Thyroid gland (tissue), 4 donors: Measurements from ENCODE around the gene SCART1. TPM values are rescaled to one million over a fixed set of nuclear protein-coding genes. Genes with fewer than 3 reads are reported as not detected.

Experiments
- DNase-seq, 2 donors: peaks; one replicate each; pipeline ENCODE4 v3.0.0-alpha.2; 2019
- H3K27ac ChIP-seq, 3 donors: fragments of 200-600 bp; sonication (generic); 1 replicate in 2 of 3; 2 replicates in 1 of 3; pipeline ENCODE4 v1.5.1; 2016 to 2019; ENCODE audit warnings: mild to moderate bottlenecking in 1 of 3, moderate library complexity in 1 of 3
- H3K27me3 ChIP-seq: fragments of 200-600 bp; sonication (generic); one replicate; pipeline ENCODE4 v1.5.1; 2019
- H3K36me3 ChIP-seq, 2 donors: fragments of 200-600 bp; sonication (generic); one replicate each; pipeline ENCODE4 v1.5.1; 2016 to 2019
- H3K4me1 ChIP-seq, 2 donors: fragments of 200-600 bp; sonication (generic); one replicate each; pipeline ENCODE4 v1.5.1; 2017 to 2019
- H3K4me3 ChIP-seq, 3 donors: fragments of 200-600 bp; sonication (generic); replicated peaks in 1 of 3; 1 replicate in 2 of 3; 2 replicates in 1 of 3; pipeline ENCODE4 v1.5.1; 2016; ENCODE audit warnings: mild to moderate bottlenecking in 1 of 3
- H3K9me3 ChIP-seq: fragments of 200-600 bp; sonication (generic); one replicate; pipeline ENCODE4 v1.5.1; 2017
- CTCF ChIP-seq, 6 experiments: fragments of 200-600 bp in 3 of 6; fragments of 450-650 bp in 3 of 6; sonication (generic) in 3 of 6; IDR thresholded peaks; one replicate each; pipeline ENCODE4 v1.5.1; 2016 to 2019; ENCODE audit warnings: antibody characterized with exemption in 6 of 6, mild to moderate bottlenecking in 2 of 6, inconsistent platforms in 1 of 6, moderate library complexity in 1 of 6
- POLR2A ChIP-seq, 2 donors: fragments of 450-650 bp; IDR thresholded peaks; one replicate each; pipeline ENCODE4 v1.6.1; 2017; ENCODE audit warnings: antibody characterized with exemption in 2 of 2, mild to moderate bottlenecking in 2 of 2, moderate library complexity in 1 of 2
- WGBS, 2 donors: methylation state at CpG; one replicate each; pipeline ENCODE4 v1.1.5; 2017; 5-methylcytosine and 5-hydroxymethylcytosine counted together
- intact Hi-C: fragments of 100-400 bp; cut with DNase I; formaldehyde crosslinking; loops from one replicate; pipeline ENCODE4 v1.15.1; 2023
- total RNA-seq, 4 donors: library from RNA; depleted of rRNA; stranded (reverse); fragments of >200 nt; gene quantifications; one replicate each; pipeline ENCODE4 v1.2.3, GENCODE V29; 2016

Gene SCART1
- total RNA-seq, 4 donors from 2014 or later: 2.6 to 12.6 (median 3.4) TPM

DNA sequence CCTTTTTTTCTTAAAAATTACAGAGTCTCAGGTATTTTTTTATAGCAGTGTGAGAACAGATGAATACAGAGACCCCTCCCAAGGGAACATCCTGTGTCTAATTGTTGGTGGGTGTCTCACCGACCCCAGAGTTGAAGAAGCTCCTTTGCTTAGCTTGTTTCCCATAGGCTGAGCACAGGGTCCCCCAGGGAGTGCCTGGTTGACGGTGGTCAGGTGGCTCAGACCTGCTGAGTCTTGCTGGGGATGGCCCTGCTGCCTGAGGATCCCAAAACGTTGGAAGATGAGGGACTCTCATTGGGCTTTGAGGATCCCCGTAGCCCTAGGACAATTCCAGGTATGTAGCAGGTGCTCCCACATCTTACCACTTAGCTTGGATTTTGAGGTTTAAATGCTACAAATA is 19.5 kb downstream of the SCART1 start:
- intact Hi-C loops: no loop called here
- WGBS, 2 donors: 59 to 78% methylated on average over 4 of the region's 4 CpGs
- H3K9me3 ChIP-seq: no peaks in the 10 kb centered on the region
- H3K36me3 ChIP-seq: no peaks in the 10 kb centered on the region
- no peaks in the 10 kb centered on the region for H3K4me1 ChIP-seq
- no peak for TF ChIP-seq CTCF (IDR thresholded peaks at IDR 0.05)
- TF ChIP-seq POLR2A (IDR thresholded peaks at IDR 0.05): no peak
- no peaks in the 10 kb centered on the region for H3K27me3 ChIP-seq
- H3K4me3 ChIP-seq: no peak overlapping the region
- no peak for DNase-seq
- no peak overlapping the region for H3K27ac ChIP-seq

- no peaks in the 10 kb centered on the region for H3K27me3 ChIP-seq
- H3K27ac ChIP-seq: no peak overlapping the region
- intact Hi-C loops: no loop called here
- H3K4me3 ChIP-seq: no peak overlapping the region
- H3K36me3 ChIP-seq: no peaks in the 10 kb centered on the region
- H3K9me3 ChIP-seq: no peaks in the 10 kb centered on the region
- DNase-seq: no peak
- TF ChIP-seq POLR2A (IDR thresholded peaks at IDR 0.05) (no peak), CTCF (IDR thresholded peaks at IDR 0.05) (no peak)
- H3K4me1 ChIP-seq: no peaks in the 10 kb centered on the region
- 87 to 89% methylated on average over 2 of the region's 2 CpGs for WGBS, 2 donors
These were observed 20.3 kb downstream of the SCART1 start for GRCh38 chr10:133474027-133474426.

DNA sequence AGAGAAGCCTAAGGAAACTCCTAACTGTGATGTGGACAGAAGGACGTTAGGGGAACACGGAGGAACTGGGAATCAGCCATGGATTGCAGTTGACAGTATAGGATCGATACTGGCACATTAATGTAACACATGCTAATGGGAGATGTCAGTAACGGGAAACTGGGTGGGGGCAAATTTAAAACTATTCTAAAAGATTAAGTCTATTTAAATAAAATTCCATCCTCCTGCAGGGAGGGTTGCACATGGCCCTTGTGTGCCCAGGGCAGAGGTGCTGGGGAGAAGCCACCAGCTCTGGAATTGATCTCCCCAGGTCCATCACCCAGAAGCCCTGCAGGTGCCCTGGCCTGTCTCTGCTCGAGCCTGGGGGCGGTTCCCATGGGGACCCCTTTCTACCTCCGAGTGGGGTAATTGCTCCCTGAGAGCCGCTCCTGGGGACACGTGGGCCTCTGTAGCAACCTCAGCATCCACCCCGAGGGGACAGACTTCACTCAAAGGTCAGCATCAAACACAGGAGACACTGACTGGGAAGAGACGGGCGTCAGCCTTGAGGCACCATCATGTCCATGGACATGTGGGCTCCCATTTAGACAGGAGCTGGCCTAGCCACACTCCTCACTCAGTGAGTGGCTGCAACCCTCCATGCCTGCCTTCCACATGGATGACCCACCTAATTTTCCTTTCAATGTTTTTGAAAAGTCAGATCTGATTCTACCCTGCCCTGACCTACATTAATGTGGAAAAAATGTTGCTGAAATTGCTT is 21.1 kb downstream of the SCART1 start:
- Histone ChIP-seq H3K9me3 (no peaks in the 10 kb centered on the region), H3K4me3 (no peak overlapping the region), H3K36me3 (no peaks in the 10 kb centered on the region), H3K27me3 (no peaks in the 10 kb centered on the region), H3K27ac (no peak overlapping the region), H3K4me1 (no peaks in the 10 kb centered on the region)
- no peak for DNase-seq
- intact Hi-C loops: no loop called here
- 91 to 92% methylated on average over 7 to 12 of the region's 12 CpGs for WGBS, 2 donors
- TF ChIP-seq POLR2A (IDR thresholded peaks at IDR 0.05) (no peak), CTCF (IDR thresholded peaks at IDR 0.05) (no peak)

DNA sequence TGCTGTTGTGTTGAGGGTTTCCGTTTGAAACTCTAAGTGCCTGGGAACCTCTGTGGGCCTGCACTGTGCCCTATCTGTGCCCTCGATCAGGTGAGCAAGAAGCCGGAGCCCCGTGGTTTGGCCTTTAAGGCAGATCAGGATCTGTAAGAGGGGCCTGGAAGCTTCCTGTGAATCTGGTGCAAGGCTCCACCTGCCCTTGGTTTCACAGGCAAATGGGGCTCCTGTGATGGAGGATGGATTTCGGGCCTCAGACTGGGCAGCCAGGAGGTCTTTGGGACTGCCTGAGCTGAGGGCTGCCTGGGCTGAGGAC is 21.6 kb downstream of the SCART1 start:
- TF ChIP-seq POLR2A (IDR thresholded peaks at IDR 0.05) (no peak), CTCF (IDR thresholded peaks at IDR 0.05) (no peak)
- Histone ChIP-seq H3K27me3 (no peaks in the 10 kb centered on the region), H3K9me3 (no peaks in the 10 kb centered on the region), H3K4me1 (no peaks in the 10 kb centered on the region), H3K27ac (no peak overlapping the region), H3K4me3 (no peak overlapping the region), H3K36me3 (no peaks in the 10 kb centered on the region)
- DNase-seq: no peak
- intact Hi-C loops: no loop called here
- 76 to 84% methylated on average over 5 of the region's 5 CpGs for WGBS, 2 donors

- no peaks in the 10 kb centered on the region for H3K36me3 ChIP-seq
- intact Hi-C loops: no loop called here
- 69 to 83% methylated on average over 4 to 8 of the region's 11 CpGs for WGBS, 2 donors
- H3K27me3 ChIP-seq: no peaks in the 10 kb centered on the region
- no peak overlapping the region for H3K4me3 ChIP-seq
- no peak for DNase-seq
- no peaks in the 10 kb centered on the region for H3K9me3 ChIP-seq
- TF ChIP-seq POLR2A (IDR thresholded peaks at IDR 0.05): no peak
- no peak for TF ChIP-seq CTCF (IDR thresholded peaks at IDR 0.05)
- no peak overlapping the region for H3K27ac ChIP-seq
- H3K4me1 ChIP-seq: no peaks in the 10 kb centered on the region
These were observed 22.3 kb downstream of the SCART1 start for GRCh38 chr10:133475821-133476640.
